Caki2 (cell line): ENCODE data around the gene ABHD12B. TPM values are rescaled to one million over a fixed set of nuclear protein-coding genes. Genes with fewer than 3 reads are reported as not detected.

ENCODE experiments used
- DNase-seq: peaks from one replicate; pipeline ENCODE4 v3.0.0-alpha.2; 2015; ENCODE audit warnings: low read depth
- in situ Hi-C: cut with HindIII; loops from 2 replicates; pipeline ENCODE4 v1.10.0; 2016; ENCODE audit warnings: low sequenced_read_pairs, low pct_unique_long_range_greater_than_20kb, mixed read lengths
- total RNA-seq: library from RNA; depleted of rRNA; stranded (reverse); fragments of >200 nt; shearing (Covaris generic); gene quantifications from 2 replicates; pipeline ENCODE4 v1.2.3, GENCODE V29; 2014; ENCODE audit warnings: low replicate concordance; rRNA removed

Gene ABHD12B, protein sequence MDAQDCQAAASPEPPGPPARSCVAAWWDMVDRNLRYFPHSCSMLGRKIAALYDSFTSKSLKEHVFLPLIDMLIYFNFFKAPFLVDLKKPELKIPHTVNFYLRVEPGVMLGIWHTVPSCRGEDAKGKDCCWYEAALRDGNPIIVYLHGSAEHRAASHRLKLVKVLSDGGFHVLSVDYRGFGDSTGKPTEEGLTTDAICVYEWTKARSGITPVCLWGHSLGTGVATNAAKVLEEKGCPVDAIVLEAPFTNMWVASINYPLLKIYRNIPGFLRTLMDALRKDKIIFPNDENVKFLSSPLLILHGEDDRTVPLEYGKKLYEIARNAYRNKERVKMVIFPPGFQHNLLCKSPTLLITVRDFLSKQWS
- total RNA-seq = not detected in 2 replicates

GRCh38 chr14:50871914-50872732, at the start of gene ABHD12B:
Gene ABHD12B, plus strand, starts transcription at chr14:50872053. Its CDS starts 122 bp downstream, at chr14:50872175.
- in situ Hi-C loops = no loop called here
- DNase-seq = no peak

GRCh38 chr14:50822501-50823042, 49.3 kb upstream of the ABHD12B start:
- DNase-seq = no peak
- in situ Hi-C loops = no loop called here

GRCh38 chr14:50823051-50823761, 48.6 kb upstream of the ABHD12B start:
- DNase-seq = no peak
- in situ Hi-C loops = no loop called here

GRCh38 chr14:50823762-50824636, 47.9 kb upstream of the ABHD12B start:
- DNase-seq = peak; percentile 32
- in situ Hi-C loops = no loop called here

DNA sequence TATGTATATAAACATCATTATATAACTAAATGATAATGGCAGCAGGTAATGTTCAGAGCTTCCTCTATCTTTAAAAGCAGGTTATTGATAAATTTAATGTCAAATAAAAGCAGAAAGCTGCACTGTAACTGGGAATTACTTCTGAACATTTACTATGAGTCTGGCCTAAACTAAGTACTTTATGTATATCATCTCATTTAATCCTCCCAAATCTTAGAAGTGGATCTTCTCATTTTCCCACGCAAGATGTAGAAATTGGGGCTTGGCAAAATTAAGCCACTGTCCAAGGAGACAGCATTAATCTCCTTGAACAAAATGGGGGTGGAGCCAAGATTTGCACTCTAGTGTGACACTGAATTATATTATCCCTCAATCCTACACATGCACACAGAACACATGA, 46.5 kb upstream of the ABHD12B start:
- in situ Hi-C loops = no loop called here
- no peak for DNase-seq

DNA sequence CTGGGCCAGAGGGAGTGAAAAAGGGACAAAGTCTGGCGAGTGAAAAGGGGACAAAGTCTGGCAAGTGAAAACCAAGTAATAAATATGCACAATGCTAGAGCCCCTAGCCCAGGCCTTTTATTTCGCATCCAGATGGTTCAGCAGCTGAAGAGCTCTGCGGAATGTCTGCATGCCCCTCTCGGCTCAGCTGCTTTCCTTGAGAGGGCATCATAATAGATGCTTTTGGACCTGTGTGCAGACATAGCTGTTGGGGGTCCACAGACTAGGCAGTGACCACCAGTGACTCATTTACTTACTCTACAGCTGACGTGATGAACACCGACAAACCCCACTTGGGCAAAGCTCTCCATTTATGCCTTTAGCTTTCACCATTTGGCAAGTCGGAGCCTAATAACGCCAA, 45.2 kb upstream of the ABHD12B start:
- no peak for DNase-seq
- in situ Hi-C loops = no loop called here

- in situ Hi-C loops = no loop called here
- DNase-seq = no peak
These were observed 42.9 kb upstream of the ABHD12B start for GRCh38 chr14:50828721-50829488.

- DNase-seq = peak; percentile 16
- in situ Hi-C loops = no loop called here
These were observed 42.3 kb upstream of the ABHD12B start for GRCh38 chr14:50829489-50830043.

DNA sequence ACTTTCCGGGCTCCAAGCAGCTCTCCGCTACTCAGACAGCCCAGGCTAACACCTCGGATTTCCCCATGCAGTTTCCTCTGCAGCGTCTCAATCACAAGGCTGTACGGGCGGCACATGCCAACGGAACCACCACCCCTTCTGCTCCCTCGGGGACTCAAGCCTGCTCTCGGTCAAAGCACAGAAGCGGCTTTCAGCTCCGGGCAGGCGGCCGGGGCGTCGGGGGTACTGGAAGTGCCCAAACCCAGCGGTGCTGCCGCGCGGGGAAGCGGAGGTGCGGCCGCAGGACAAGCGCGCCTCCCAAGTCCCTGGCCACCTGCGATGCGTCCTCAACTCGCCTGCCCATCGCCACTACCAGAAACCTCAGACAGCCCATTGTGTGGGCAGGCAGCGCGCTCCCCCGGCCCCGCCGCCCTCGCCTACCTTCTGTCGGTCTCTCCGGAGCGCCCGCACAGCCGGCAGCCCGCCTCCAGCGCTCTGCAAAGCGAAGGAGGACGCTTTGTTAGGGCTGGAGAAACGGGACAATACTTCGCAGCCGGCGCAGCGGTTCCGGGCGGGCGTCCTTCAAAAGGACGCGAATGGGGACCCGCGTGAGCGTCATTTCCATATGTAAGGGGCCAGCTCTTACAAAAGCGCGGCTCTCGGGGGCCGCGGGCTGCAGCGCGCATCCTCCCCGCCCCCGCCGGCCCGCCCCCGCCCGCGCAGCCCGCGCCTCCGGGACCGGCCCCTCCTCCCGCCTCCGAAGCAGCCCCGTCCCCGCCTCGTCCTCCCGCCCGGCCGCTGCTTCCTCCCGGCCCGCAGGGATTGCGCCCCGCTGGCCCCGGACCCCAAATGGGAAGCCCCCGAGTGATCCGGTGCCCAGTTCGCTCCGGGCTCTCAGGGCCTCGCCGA, 41.6 kb upstream of the ABHD12B start:
- in situ Hi-C loops = no loop called here
- DNase-seq = peak; percentile 57

DNA sequence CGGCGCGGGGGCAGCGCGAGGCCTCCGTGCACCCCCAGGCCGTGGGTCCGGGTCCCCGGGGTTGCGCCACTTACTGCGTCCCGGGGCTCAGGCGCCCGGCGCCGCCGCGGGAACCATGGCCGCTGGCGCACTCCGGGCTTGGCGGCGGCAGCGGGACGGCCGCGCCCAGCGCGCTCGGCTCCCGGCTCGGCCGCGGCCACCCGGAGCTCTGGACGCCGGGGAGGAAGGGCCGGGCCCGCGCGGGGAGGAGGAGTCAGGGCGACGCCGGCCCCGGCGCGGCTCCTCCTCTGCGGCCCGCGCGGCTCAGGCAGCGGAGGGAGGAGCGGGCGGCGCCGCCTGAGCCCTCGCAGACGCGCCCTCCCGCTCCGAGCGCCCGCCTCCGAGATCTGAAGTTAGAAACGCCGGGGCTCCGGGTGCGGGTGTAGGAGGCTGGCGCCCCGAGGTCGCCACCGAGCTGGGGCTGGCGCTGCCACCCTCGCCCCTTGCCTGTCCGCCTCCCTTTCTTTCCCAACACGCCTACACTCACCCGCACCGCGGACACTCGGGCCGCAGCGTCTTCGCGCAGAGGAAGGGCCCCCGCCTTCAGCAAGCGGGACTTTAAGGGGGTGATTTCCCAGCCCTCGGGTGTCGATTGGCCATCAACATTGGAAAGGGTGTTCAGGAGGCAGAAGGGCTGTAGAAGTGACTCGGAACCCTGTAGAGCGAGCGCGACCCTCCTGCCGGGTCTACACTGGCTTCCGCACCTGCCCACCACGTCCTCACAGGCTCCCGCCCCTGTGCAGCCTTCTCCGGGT, 40.7 kb upstream of the ABHD12B start, which contains the start of gene NIN:
Gene NIN, minus strand, starts transcription at position 231 of the 794 bp plus-strand sequence. CDS start 9,106 bp downstream, outside the sequence.
- DNase-seq = peak; percentile 83

DNA sequence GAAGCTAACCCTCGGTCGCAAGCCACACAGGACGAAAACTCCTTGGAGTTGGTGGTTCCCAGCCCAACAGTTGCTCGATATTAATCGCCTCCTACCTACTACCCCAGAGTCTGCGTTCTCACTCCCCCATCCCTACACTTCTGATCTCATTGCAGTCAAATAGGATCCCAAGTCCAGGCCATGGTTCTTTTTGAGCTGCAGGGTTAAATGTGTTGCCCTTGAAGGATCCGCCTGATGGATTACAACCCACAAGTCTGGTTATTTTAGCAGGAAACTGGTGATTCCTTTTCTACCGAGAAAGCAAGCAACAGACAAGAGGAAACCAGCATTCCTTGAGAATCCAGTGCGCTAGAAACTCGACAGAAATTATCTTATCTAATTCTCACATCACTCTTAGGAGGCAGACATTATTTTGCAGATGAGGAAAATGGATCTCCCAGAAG, 40.1 kb upstream of the ABHD12B start:
- DNase-seq = no peak
- in situ Hi-C loops = no loop called here

More for the DNA sequence above, 40.7 kb upstream of the ABHD12B start, which contains the start of gene NIN:
- in situ Hi-C loops = no loop called here

DNA sequence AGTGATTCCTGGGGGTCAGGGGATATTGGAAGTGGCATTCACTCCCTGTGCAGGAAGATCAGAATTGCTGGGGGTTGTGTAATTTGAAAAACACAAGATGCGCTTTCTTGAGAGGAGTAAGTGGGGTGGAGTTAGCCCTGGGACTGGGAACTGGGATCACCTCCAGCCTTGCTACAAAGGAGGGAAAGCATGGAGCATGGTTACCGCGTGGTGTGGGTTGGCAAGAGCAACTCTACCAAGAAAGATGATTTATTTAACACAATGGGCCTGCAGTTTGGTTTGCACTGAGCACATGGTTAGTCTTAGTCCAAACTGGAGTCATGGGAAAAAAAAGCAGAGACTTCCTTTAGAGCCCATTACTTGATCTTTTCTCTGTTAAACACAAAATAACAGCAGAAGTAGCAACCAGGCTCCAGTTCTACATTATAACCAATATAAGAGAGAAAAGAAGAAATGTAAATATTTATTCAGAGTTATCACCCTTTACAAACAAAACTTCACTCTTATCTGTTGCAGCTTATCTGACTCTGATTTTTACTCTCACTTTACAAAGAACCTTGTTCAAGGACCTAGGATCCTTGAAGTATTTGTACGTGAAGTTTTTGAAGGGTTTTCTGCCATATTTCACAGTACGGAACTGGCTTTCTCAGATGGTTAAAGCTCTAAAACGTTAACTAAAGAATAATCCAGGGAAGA, 38.8 kb upstream of the ABHD12B start:
- no peak for DNase-seq
- in situ Hi-C loops = no loop called here

GRCh38 chr14:50834802-50835276, 37.0 kb upstream of the ABHD12B start:
- no peak for DNase-seq
- in situ Hi-C loops = no loop called here

- in situ Hi-C loops = no loop called here
- DNase-seq = peak; percentile 30
These were observed 36.6 kb upstream of the ABHD12B start for GRCh38 chr14:50835280-50835679.
